GM11168 (cell line): Measurements from ENCODE around the gene HYKK.
"Not testable (repeated sequence)": the region's sequence is repeated elsewhere in the genome, so short reads cannot be mapped to it uniquely, and the experiment has no call there.

Source experiments
- in situ Hi-C: fragments of 300-500 bp; cut with MboI; formaldehyde crosslinking; loops from one replicate; pipeline ENCODE4 v1.12.0; 2022; ENCODE audit warnings: low sequenced_read_pairs; ENCODE audit not compliant: unreplicated experiment

The HYKK gene

DNA sequence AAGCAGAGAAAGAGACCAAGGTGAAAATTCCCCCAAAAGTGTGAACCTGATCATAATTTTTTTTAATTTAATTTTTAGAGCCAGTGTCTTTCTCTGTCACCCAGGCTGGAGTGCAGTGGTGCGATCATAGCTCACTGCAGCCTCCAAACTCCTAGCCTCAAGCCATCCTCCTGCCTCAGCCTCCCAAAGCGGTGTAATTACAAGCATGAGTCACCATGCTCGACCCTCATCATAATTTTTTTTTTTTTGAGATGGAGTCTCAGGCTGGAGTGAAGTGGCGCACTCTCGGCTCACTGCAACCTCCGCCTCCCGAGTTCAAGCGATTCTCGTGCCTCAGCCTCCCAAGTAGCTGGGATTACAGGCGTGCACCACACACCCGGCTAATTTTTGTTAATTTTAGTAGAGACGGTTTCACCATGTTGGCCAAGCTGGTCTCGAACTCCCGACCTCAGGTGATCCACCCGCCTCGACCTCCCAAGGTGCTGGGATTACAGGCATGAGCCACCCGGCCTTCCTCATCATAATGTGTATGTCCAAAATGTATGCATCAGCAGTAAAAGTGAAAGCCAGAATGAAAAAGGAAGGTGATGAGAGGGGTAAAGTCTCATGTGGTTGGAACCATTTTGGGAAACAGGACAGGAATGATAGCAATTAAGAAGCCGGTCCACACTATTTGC, 32.2 kb downstream of the HYKK start:
- in situ Hi-C loops = not testable (repeated sequence)

DNA sequence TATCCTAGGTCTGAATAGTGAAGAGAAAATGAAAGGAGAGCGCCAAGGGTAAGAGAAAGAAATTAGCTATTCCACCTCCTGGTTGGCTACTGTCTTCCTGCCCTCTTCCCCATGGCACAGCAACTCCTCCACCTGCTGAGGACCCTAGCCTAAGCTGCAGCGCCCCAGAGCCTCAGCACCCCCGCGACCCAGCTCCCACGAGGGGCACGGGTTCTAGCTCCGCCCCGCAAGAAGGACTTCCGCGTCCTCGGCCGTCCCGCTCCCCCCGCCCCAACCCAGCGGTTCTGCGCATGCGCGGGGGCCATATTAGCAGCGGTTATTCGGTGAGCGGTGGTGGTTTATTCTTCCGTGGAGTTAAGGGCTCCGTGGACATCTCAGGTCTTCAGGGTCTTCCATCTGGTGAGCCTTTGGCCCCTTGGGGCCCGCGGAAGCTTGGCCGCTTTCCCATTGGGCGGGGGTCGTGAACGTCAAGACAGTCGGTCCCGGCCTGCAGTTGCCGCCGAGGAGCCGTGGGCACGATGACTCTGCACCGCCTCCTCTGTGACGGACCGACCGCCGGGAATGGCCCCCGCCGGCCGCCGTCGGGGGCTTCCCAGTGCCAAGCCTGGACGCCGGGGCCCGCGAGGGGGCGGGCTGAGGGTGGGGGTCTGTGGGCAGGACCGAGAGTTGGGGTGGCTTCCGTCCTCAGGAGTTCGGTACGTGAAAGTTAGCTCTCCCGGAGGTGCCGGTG, 32.9 kb downstream of the HYKK start, which contains the start of gene PSMA4:
Gene PSMA4 (plus strand): TSS at position 304 of the 730 bp plus-strand sequence. CDS start 1,484 bp downstream, outside the sequence.
- in situ Hi-C loops = no loop called here

DNA sequence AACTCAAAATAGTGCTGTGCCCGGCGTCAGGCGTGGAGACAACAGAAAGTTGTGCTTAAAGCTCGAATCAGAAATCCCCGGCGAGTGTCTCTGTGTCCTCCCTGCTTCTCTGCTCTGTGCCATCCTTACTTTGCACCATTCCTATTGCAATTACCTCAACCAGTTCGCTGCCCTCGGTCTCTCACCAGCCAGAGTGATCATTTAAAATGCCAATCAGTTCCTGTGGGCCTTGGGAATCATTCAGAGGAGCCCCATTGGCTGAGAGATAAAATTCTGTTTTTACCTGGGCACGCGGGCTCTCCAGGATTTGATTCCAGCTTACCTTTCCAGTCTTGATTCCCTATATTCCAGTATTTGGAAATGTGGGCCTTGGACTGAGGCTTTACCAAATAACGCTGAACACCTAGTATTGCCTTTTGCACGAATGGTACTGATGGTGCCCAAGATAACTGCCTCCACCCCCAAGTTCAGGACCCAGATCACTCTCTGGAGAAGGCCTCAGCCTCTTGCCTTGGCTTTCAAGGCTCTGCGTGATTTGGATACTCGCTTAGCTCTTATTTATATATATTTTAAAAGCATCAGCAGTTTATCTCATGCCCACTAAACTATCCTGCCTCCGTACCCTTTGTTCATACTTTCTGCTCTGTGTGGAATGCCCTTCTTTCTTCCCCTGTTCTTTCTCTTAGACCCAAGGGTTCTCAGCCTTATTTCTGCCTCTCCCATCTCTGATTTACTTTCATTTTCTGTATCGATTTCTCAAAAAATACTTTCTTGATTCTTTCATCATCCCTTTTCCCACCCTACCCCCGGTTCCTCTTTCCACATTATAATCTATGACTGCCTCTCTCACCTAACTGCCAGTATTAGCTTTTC, 33.7 kb downstream of the HYKK start:
- in situ Hi-C loops = no loop called here

DNA sequence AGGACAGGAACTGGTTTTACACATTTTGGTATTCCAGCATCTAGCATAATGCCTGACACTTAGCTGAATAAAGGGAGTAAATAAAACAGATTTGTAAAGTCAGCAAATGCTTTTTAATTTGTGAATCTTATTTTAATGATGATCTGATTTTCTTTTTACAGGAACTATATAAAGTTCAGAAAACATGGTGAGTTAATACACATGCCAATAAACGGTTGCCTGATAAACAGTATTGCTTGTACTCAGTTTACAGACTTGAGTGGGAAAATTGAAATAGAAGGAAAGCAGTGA, 34.3 kb downstream of the HYKK start:
- in situ Hi-C loops = no loop called here

DNA sequence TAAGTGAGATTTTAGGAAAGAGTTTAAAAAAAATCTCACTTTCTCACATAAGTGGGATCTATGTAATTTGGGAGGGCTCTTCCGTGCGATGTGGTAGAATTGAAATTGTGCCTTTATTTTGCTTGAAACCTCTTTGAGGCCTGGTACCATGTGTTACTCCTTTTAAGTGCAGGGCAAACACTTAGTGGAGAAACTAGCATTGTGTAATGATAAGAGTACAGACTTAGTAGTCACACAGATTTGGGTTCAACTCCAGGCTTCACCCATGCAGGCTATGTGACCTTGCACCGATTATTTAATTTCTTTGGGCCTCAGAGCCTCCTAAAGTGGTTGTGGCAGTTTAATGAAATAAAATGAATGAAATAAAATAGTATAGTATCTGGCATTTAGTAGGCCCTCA, 35.3 kb downstream of the HYKK start:
- in situ Hi-C loops = no loop called here

DNA sequence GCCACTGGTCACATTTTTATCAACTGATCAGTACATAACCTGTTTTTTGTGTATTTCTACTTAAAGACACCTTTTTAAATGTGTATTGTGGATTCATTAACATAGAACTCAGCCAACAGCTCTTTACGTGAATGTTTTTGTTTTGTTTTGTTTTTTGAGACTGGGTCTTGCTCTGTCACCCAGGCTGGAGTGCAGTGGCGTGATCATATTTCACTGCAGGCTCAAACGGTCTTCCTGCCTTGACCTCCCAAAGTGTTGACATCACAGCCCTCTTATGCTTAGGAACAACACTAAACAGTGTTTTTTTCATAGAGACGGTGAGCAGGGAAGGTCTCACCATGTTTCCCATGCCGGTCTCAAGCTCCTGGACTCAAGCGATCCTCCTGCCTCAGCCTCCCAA, 42.8 kb downstream of the HYKK start:
- in situ Hi-C loops = no loop called here

DNA sequence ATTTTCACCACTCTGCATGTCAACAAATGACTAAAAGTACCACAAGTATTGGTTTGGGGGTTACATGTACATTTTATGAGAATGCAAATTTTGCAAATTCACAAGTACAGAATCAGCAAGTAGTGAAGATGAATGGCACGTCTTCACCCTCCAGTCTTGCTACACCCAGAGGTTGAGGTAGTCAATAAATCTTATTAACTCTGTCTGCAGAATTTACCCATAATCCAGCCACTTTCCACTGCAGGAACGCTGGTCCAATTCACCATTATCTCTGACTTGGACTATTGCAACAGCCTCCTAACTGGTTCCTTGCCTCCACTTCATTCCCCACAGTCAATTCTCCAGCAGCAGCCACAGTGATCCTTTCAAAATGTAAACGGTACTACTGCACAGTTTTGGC, 43.4 kb downstream of the HYKK start:
- in situ Hi-C loops = no loop called here

DNA sequence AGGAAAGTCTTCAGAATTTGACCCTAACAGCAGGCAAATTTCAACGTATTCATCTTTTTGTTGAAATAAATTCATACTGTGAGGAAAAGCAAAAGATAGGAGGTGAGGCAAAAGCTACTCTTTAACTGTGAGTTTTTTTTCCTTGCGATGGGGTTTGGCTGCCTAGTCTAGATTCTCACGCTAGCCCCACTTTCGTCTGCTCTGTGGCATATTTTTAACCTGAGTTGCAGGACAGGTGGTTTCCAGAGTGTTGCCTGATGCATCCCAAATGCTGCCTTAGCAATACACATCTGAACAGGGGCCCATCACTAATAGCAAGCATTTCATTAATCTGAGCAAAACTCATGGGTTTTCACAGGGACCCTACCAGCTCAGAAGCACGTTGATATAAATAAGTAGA, 44.5 kb downstream of the HYKK start:
- in situ Hi-C loops = no loop called here

DNA sequence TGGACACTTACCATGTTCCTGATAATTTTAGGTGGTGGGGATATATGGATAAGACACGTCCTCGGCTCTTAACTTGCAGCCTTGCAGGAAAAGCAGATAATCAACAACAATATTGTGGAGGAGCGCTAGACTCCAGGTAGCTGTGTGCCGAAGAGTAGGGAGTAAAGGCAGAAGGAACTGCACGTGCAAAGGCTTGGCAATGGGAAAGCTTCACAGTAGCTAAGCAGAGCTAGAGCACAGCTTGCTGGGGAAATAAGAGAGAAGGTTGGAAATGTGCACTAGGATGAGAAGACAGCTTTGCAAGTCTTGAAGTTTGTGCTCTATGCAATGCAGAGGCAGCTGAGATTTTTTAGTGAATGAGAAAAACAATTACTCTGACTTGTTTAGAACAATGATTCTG, 45.2 kb downstream of the HYKK start:
- in situ Hi-C loops = no loop called here

DNA sequence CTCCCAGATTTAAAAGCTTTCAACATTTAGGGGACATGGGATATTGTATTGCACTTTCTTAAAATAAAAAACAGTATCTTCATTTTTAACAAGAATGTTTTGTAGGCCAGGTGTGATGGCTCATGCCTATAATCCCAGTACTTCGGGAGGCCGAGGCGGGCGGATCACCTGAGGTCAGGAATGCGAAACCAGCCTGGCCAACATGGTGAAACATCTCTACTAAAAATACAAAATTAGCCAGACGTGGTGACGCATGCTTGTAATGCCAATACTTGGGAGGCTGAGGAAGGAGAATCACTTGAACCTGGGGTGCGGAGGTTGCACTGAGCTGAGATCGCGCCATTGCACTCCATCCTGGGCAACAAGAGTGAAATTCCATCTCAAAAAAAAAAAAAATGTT, 52.8 kb downstream of the HYKK start:
- in situ Hi-C loops = not testable (repeated sequence)

DNA sequence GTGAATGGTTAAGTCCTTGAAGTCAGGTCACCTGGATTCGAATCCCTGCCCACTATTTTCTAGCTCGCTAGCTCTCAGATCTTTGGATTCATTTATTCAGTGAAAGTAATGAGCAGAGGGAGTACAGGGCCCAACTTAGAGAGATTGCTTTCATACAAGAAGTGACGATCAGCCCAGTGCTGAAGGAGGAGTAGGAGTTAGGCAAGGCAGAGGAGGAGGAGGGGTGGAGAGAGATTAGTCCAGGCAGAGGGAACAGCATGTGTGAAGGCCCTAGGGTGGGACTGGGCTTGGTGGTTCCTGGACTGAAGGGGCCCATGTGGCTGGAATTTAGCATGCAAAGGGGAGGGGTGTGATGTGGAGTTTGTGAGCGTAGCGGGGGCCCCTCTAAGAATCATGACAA, 54.1 kb downstream of the HYKK start:
- in situ Hi-C loops = no loop called here

DNA sequence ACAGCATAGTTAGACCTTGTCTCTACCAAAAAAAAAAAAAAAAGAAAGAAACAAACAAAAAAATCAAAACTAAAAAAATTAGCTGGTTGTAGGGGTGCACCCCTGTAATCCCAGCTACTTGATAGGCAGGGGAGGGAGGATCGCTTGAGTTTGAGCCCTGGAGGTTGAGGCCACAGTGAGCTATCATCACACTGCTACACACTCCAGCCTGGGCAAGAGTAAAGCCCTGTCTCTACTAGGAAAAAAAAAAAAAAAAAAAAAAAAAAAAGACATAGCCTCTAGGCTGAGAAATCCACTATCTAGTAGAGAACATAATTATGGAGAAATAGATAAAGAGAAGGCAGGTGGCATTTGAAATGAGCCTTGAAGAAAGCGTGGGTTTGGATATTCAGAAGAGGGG, 55.7 kb downstream of the HYKK start:
- in situ Hi-C loops = no loop called here

DNA sequence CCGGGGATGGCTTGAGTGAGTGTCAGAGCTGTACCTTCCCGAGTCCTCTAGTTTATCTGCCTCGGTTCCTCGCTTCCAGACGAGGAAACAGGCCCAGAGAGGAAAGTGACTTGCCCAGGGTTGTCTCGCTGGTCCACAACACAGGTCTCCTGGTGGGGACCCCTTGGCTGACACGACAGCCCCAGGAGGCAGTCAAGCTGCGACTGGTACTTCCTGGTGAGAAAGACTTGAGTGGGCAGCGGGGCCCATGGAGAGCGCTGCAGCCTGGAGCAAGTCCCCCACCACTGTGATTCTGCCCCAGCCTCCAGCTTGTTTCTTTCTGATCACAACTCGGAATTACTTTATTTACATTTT, 57.3 kb downstream of the HYKK start:
- in situ Hi-C loops = no loop called here

DNA sequence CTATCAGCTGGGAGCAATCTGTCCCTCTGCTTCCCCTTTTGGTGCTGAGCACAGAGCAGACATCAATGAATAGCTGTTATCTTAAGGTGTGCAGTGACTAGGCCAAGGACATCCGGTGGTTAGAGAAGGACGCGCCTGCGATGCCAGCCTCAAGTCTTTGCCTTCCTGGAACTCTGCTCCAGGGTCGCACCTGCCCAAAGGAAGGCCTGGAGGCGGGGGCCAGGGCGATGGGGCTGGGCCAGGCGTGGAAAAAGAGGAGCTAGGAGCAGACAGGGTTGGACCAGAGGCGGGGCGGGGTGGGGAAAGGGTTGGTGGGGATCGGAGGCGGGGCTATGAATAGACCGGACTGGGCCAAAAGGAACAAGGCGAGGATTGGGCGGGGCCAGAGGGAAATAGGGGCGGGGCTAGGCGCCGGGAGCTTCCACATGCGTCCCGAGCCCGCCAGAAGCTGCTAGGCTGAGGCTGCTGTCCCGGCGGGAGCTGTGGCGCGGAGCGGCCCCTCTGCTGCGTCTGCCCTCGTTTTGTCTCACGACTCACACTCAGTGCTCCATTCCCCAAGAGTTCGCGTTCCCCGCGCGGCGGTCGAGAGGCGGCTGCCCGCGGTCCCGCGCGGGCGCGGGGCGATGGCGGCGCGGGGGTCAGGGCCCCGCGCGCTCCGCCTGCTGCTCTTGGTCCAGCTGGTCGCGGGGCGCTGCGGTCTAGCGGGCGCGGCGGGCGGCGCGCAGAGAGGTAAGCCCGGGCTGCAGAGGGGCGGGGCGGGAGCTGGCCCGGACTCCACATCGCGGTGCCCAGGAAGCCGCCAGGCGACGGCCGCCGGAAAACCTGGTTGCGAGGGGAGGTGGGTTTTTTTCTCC, 57.9 kb downstream of the HYKK start, which contains the start of gene CHRNA5:
Gene CHRNA5 (plus strand): TSS at position 424 of the 854 bp plus-strand sequence. CDS start 200 bp downstream, at position 624.
- in situ Hi-C loops = no loop called here

DNA sequence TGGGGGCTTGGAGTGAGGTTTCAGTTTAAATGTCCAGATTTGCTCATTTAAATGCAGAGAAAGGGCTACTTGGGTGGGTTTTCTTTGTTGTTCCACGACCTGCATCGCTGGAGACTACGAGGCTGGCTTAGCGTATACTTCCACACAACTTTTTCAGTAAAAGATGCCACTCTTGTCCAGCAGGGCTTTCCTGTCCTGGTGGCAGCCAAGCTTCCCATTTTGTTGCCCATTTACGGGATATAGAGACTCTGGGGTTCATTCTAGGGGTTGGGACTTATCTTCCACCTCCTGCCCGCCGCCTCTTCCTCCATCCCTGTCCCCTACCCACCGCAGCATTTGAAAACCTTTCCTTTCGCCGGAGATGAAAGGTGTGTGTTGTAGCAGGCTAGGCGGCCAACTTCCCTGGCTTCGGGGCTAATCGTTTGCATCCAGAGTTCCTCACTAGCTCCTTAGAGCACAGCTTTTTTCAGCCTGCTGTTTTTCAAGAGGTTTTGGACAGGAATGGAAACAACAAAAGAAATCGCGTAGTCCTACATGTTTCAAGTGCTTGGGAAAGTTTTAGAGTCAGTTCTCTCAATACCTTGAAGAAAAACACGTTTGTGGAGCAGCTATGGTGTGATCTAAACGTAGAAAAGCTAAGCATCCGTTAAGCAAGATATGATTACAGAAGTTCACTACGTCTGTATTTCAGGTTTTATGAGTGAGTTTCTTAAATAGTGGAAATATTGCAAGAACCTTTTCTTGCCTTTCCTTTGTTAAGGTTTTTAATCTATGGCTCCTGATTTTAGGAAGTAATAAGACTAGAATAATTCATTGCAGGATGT, 58.8 kb downstream of the HYKK start:
- in situ Hi-C loops = no loop called here

DNA sequence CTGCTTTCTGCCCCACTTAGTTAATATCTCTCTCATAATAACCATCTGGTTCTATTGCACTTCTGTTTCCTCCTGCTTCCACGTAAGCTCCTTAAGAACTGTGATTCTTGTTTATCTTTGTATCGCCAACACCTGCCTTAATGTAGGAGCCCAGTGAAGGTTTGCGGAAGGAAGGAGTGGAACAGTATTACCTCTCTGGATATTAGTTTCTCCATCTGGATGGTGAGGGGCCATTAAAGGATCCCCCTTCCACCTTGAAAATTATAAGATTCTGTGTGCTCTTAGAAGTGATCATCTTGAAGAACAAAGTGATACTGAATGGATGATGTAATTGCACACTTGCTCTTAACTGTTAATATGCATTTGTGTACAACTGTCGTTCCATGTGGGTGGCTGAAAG, 60.2 kb downstream of the HYKK start:
- in situ Hi-C loops = no loop called here

DNA sequence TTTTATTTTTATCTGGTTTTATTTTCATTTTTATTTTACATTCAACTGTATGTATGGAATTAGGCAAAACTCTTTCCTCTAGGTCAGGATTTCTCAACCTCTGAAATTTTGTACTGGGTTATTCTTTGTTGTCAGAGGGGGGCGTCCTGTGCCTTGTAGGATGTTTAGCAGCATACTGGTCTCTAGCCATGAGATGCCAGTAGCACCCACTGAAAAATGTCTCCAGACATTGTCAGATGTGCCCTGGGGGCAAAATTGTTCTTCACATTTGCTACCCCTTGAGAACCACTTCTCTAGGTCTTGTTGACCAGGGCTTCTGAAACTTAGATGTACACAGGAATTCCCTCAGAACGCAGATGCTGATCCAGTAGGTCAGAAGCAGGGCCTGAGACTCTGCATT, 63.3 kb downstream of the HYKK start:
- in situ Hi-C loops = no loop called here

DNA sequence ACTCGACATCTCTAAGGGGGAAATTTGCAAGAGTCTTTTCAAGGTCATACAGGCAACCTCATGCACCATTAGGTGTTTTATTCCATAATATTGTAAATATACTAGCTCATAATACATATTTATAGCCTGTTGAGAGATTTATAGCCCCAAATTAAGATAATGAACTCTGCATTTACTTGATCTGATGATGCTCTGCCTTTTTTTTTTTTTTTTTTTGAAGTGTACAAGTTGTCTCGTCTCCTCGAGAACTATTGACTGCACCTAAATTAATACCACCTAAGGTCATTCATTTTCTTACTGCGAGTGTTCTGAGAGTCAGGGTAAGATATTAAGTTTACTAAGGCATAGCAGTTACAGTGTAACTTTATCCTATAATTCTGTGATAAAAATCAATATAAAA, 64.0 kb downstream of the HYKK start:
- in situ Hi-C loops = no loop called here

DNA sequence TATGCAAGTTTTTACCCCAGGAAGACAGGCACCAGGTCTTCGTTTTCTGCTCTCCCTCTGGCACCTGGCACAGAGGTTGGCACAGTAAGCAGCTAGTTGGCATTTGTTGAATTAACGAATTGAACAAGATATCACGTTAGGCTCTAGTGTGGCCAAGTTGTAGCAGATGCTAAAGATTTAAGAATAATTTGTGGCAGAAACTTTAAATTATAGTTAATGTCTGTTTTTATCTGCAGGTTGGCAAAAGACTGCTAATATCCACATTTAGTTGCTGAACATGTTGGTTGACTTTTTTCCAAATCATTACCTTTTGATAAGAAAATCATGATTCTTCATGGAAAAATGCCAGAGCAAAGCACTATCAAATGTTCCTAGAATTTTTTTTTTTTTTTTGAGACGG, 66.0 kb downstream of the HYKK start:
- in situ Hi-C loops = no loop called here
